H1 (cell line): ENCODE results near the gene TNFRSF1A. TPM values are rescaled to one million over a fixed set of nuclear protein-coding genes. Genes with fewer than 3 reads are reported as not detected.

Source experiments
- CTCF ChIA-PET: fragments of 300-600 bp; sonication (Branson Sonifier 250); formaldehyde crosslinking; loops from one replicate; lab custom pipeline; 2021; ENCODE audit not compliant: partially characterized antibody; lab: Charles Lee
- POLR2A ChIA-PET: fragments of 300-600 bp; sonication (Branson Sonifier 250); formaldehyde crosslinking; loops from one replicate; lab custom pipeline; 2021; ENCODE audit warnings: inconsistent platforms; ENCODE audit not compliant: partially characterized antibody; lab: Charles Lee
- DNase-seq, 2 experiments: peaks; one replicate each; pipeline versions ENCODE4 v3.0.0 to v3.0.0-alpha.2; 2010 to 2022; ENCODE audit warnings: low spot score in 2 of 2, low read depth in 1 of 2, mixed read lengths in 1 of 2
- FAIRE-seq: peaks from 2 replicates; lab custom pipeline; 2011; peaks lifted over from hg19 to GRCh38; lab: Jason Lieb, UNC
- H2AFZ ChIP-seq: 2 replicates; pipeline ENCODE4 v1.8.1; 2012; ENCODE audit warnings: low read length, inconsistent platforms
- H2AK5ac ChIP-seq: 2 replicates; pipeline ENCODE4 v1.6.1; 2013; ENCODE audit warnings: low read depth, low read length
- H2BK120ac ChIP-seq: replicated peaks from 2 replicates; pipeline ENCODE3; 2013; ENCODE audit warnings: low read depth, low read length, inconsistent platforms
- H2BK12ac ChIP-seq: 2 replicates; pipeline ENCODE4 v1.6.1; 2013; ENCODE audit warnings: low read depth, low read length
- H2BK15ac ChIP-seq: 2 replicates; pipeline ENCODE4 v1.6.1; 2013; ENCODE audit warnings: low read length
- H2BK20ac ChIP-seq: 2 replicates; pipeline ENCODE4 v1.6.1; 2013; ENCODE audit warnings: low read length
- H2BK5ac ChIP-seq: 2 replicates; pipeline ENCODE4 v1.6.1; 2013; ENCODE audit warnings: low read depth, low read length
- H3K14ac ChIP-seq: 2 replicates; pipeline ENCODE4 v1.6.1; 2013; ENCODE audit warnings: inconsistent platforms; ENCODE audit not compliant: insufficient read length
- H3K18ac ChIP-seq: 2 replicates; pipeline ENCODE4 v1.6.1; 2013; ENCODE audit warnings: low read length; ENCODE audit errors: extremely low read depth
- H3K23ac ChIP-seq: 2 replicates; pipeline ENCODE4 v1.6.1; 2013; ENCODE audit warnings: inconsistent platforms; ENCODE audit not compliant: insufficient read length
- H3K23me2 ChIP-seq: 2 replicates; pipeline ENCODE4 v1.6.1; 2013; ENCODE audit warnings: low read depth, low read length
- H3K27ac ChIP-seq: 2 replicates; pipeline ENCODE4 v1.6.1; 2011; ENCODE audit warnings: low read depth, low read length, inconsistent platforms
- H3K27me3 ChIP-seq, 4 experiments: replicated peaks in 1 of 4; 1 replicate in 1 of 4; 2 replicates in 3 of 4; pipeline versions ENCODE4 v1.6.1 to v1.8.1; 2011 to 2013; ENCODE audit warnings: low read length in 3 of 4, mild to moderate bottlenecking in 3 of 4, inconsistent platforms in 2 of 4, mixed read lengths in 2 of 4, moderate library complexity in 1 of 4; ENCODE audit not compliant: control insufficient read depth in 3 of 4, insufficient read depth in 3 of 4; ENCODE audit errors: extremely low read depth in 1 of 4
- H3K36me3 ChIP-seq, 4 experiments: 2 replicates each; pipeline versions ENCODE4 v1.6.1 to v1.8.1; 2011 to 2013; ENCODE audit warnings: mild to moderate bottlenecking in 4 of 4, low read length in 3 of 4, moderate library complexity in 2 of 4, control low read depth in 1 of 4, inconsistent platforms in 1 of 4; ENCODE audit not compliant: insufficient read depth in 4 of 4, control insufficient read depth in 2 of 4
- H3K4ac ChIP-seq: replicated peaks from 2 replicates; pipeline ENCODE3; 2013; ENCODE audit warnings: low read length, low read depth, mixed read lengths, inconsistent platforms; ENCODE audit not compliant: insufficient read length
- H3K4me1 ChIP-seq, 4 experiments: replicated peaks in 1 of 4; 1 replicate in 1 of 4; 2 replicates in 3 of 4; pipeline versions ENCODE4 v1.6.1 to v1.8.1; 2011 to 2013; ENCODE audit warnings: low read length in 3 of 4, inconsistent platforms in 2 of 4, mixed read lengths in 1 of 4; ENCODE audit not compliant: insufficient read depth in 4 of 4, control insufficient read depth in 3 of 4
- H3K4me2 ChIP-seq, 2 experiments: 2 replicates each; pipeline versions ENCODE4 v1.6.1 to v1.8.1; 2011 to 2013; ENCODE audit warnings: low read depth in 2 of 2, low read length in 2 of 2, control low read depth in 1 of 2, inconsistent platforms in 1 of 2, mild to moderate bottlenecking in 1 of 2; ENCODE audit not compliant: insufficient read depth in 1 of 2
- H3K4me3 ChIP-seq, 4 experiments: fragments of 200-600, 300-600 bp in 1 of 4; sonication (generic), shearing (Covaris generic), sonication (Bioruptor Twin) in 1 of 4; 2 replicates each; pipeline versions ENCODE4 v1.5.1 to v1.8.1; 2011 to 2016; ENCODE audit warnings: low read length in 4 of 4, low read depth in 3 of 4, control low read depth in 2 of 4, inconsistent platforms in 2 of 4, mild to moderate bottlenecking in 2 of 4, mixed read lengths in 1 of 4, moderate library complexity in 1 of 4; ENCODE audit not compliant: insufficient read depth in 2 of 4; ENCODE audit errors: extremely low read depth in 1 of 4
- H3K56ac ChIP-seq: replicated peaks from 2 replicates; pipeline ENCODE3; 2013; ENCODE audit warnings: low read depth, mild to moderate bottlenecking, mixed read lengths, low read length, inconsistent platforms; ENCODE audit not compliant: insufficient read length
- H3K79me1 ChIP-seq: 2 replicates; pipeline ENCODE4 v1.6.1; 2013; ENCODE audit warnings: low read depth, low read length, control low read depth
- H3K79me2 ChIP-seq, 2 experiments: 2 replicates each; pipeline versions ENCODE4 v1.6.1 to v1.8.1; 2012 to 2013; ENCODE audit warnings: low read length in 2 of 2, mild to moderate bottlenecking in 2 of 2, inconsistent platforms in 1 of 2; ENCODE audit not compliant: insufficient read depth in 2 of 2, control insufficient read depth in 1 of 2
- H3K9ac ChIP-seq, 4 experiments: replicated peaks in 1 of 4; 1 replicate in 1 of 4; 2 replicates in 3 of 4; pipeline versions ENCODE4 v1.6.1 to v1.8.1; 2011 to 2013; ENCODE audit warnings: low read depth in 3 of 4, low read length in 3 of 4, control low read depth in 2 of 4, mild to moderate bottlenecking in 2 of 4, moderate library complexity in 2 of 4, inconsistent platforms in 1 of 4; ENCODE audit errors: extremely low read depth in 1 of 4
- H3K9me3 ChIP-seq, 2 experiments: 2 replicates each; pipeline versions ENCODE4 v1.6.1 to v1.8.1; 2012 to 2013; ENCODE audit warnings: mild to moderate bottlenecking in 2 of 2, moderate library complexity in 2 of 2, control low read depth in 1 of 2, inconsistent platforms in 1 of 2, low read depth in 1 of 2, low read length in 1 of 2, mixed read lengths in 1 of 2; ENCODE audit not compliant: insufficient read depth in 2 of 2
- H4K20me1 ChIP-seq, 2 experiments: replicated peaks in 1 of 2; 2 replicates each; pipeline versions ENCODE3 to v1.8.1; 2011 to 2013; ENCODE audit warnings: inconsistent platforms in 2 of 2, low read length in 2 of 2, mild to moderate bottlenecking in 1 of 2; ENCODE audit not compliant: insufficient read depth in 2 of 2, control insufficient read depth in 1 of 2
- H4K5ac ChIP-seq: 2 replicates; pipeline ENCODE4 v1.6.1; 2013; ENCODE audit warnings: low read length, low read depth, mixed read lengths, inconsistent platforms; ENCODE audit not compliant: insufficient read length
- H4K8ac ChIP-seq: 2 replicates; pipeline ENCODE4 v1.8.0; 2013; ENCODE audit warnings: mild to moderate bottlenecking, moderate library complexity, low read length, inconsistent platforms; ENCODE audit not compliant: insufficient read depth; ENCODE audit errors: extremely low read depth
- H4K91ac ChIP-seq: replicated peaks from 2 replicates; pipeline ENCODE3; 2013; ENCODE audit warnings: low read length, mixed read lengths, inconsistent platforms; ENCODE audit not compliant: insufficient read length
- CREB1 ChIP-seq: IDR thresholded peaks from 2 replicates; pipeline ENCODE4 v1.6.1; 2012; ENCODE audit warnings: inconsistent platforms
- RNF2 ChIP-seq: fragments of 200-900, 300-1000 bp; sonication (generic); IDR thresholded peaks from 2 replicates; pipeline ENCODE4 v1.7.1; 2016; ENCODE audit warnings: borderline replicate concordance, low read depth, mild to moderate bottlenecking, antibody characterized with exemption, low read length; ENCODE audit not compliant: poor library complexity, severe bottlenecking; ENCODE audit errors: missing control alignments
- TBP ChIP-seq: IDR thresholded peaks from 2 replicates; pipeline ENCODE4 v1.6.1; 2011; ENCODE audit warnings: low read depth, low read length, improper control_type of control experiment
- WGBS, 2 experiments: shearing (Covaris generic) in 1 of 2; methylation state at CpG; one replicate each; pipeline versions ENCODE4 v1.1.6 to v1.1.7; 2013 to 2015; ENCODE audit warnings: low lambda C conversion rate in 2 of 2, mixed read lengths in 2 of 2, inconsistent platforms in 1 of 2, low coverage in 1 of 2, missing lambda C conversion rate in 1 of 2; ENCODE audit not compliant: insufficient replicate concordance in 2 of 2, insufficient coverage in 1 of 2, insufficient read length in 1 of 2; ENCODE audit errors: extremely low coverage in 1 of 2, missing lambda C conversion rate in 1 of 2; 5-methylcytosine and 5-hydroxymethylcytosine counted together
- polyA plus RNA-seq, 7 experiments: library from polyadenylated mRNA; depleted of rRNA in 3 of 7; stranded (reverse) in 5 of 7; unstranded in 2 of 7; fragments of >200 nt in 5 of 7; fragments of 200-250 nt in 2 of 7; gene quantifications; 1 replicate in 5 of 7; 2 replicates in 1 of 7; 4 replicates in 1 of 7; pipeline versions ENCODE4 v1.2.1 to v1.2.3, GENCODE V29; 2011 to 2013; ENCODE audit warnings: missing spikeins in 2 of 7, mixed read lengths in 2 of 7
- total RNA-seq: library from RNA; stranded (reverse); fragmentation: NEBNext Ultra II Directional; extraction: Animal tissue kit (Norgen Biotek cat#: 25700); gene quantifications from 2 replicates; pipeline ENCODE4 v1.2.1, GENCODE V29; 2021

The TNFRSF1A gene
- total and polyA plus RNA-seq, 2 of the 8 experiments (the other 6 are each of a cell fraction or from before 2014, with no cell fraction given) = 28.7 to 42.1 TPM

DNA sequence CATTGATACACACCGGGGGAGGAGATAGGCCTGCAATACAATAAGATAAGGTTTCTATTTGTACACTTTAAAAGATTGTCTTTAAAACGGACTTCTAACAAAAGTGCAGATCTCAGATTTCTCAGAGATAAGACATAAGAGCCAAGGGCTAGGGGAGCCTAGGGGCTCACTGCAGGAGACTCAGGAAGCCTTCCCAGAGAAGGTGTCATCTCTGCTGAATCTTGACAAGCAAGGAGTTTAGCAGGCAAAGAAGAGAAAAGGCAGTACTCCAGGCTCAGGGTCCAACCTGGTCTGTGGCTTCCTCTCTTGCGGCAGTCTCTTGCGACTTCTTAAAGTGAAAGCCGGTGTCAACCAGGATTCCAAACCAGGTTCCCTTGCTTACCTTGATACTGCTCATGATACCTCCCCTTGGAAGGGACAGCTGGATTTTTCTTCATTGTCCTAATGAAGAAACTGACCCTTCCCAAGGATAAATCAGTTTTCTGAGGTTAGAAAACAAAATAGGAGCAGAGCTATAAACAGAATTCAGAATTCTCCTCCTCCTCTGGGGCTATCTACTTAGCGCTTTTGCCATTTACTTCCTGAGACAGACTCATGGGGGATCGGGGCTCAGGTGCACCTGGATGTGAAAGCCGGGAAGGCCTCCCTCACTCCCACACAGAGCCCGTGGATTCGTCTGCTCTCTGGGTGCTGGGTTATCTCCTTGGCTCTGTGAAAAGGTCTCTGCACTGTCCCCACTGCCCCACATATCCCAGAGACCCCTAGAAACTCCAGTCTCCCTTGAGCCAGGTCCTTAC is 35.2 kb upstream of the TNFRSF1A start:
- CTCF ChIA-PET = interaction anchor here (0.7 to 1.0 kb wide), 3 partner anchors 51 to 88 kb away, joined by 3 to 5 read pairs (median 5); no protein-coding TSS in a partner anchor
- peaks cover 0 to 3% of the 10 kb centered on the region in 2 experiments for H4K20me1 ChIP-seq
- peak overlapping the region; percentile 24 for H4K5ac ChIP-seq
- FAIRE-seq = no peak
- no peak overlapping the region for H2AFZ ChIP-seq
- H3K23me2 ChIP-seq = peaks cover 33% of the 10 kb centered on the region
- peaks cover 5 to 47% (median 33%) of the 10 kb centered on the region in 4 experiments for H3K4me1 ChIP-seq
- no peak overlapping the region for H4K8ac ChIP-seq
- H3K23ac ChIP-seq = no peak overlapping the region
- H3K27ac ChIP-seq = peak overlapping the region; percentile 92
- H4K91ac ChIP-seq = peak overlapping the region; percentile 91
- H3K79me1 ChIP-seq = peaks cover 9% of the 10 kb centered on the region
- peak overlapping the region; percentile 84 for H2AK5ac ChIP-seq
- H3K4ac ChIP-seq = peak overlapping the region; percentile 3
- peak overlapping the region; percentile 88 for H2BK20ac ChIP-seq
- no peaks in the 10 kb centered on the region for H3K36me3 ChIP-seq
- peak overlapping the region in 3 of 4 experiments; percentile 25 to 71 (median 36); a peak in 3 of 7 replicates for H3K9ac ChIP-seq
- H3K27me3 ChIP-seq = peaks cover 0 to 3% (median 0%) of the 10 kb centered on the region in 4 experiments; a peak in 2 of 7 replicates
- no peak for TF ChIP-seq RNF2
- TF ChIP-seq CREB1 = no peak
- TF ChIP-seq TBP = no peak
- TF ChIP-seq, all 59 proteins: peak for 0
- no peak overlapping the region for H3K14ac ChIP-seq
- 63% methylated on average over 10 of the region's 10 CpGs; no CpG with 5 or more reads in 1 of the 2 experiments for WGBS, 2 experiments
- H2BK15ac ChIP-seq = peak overlapping the region; percentile 90; the same call in 1 of the 2 replicates
- H3K4me3 ChIP-seq = peak overlapping the region in 2 of 4 experiments; percentile 12 to 72; a peak in 3 of 8 replicates
- no peaks in the 10 kb centered on the region for H3K9me3 ChIP-seq
- H2BK120ac ChIP-seq = peak overlapping the region; percentile 14
- H2BK12ac ChIP-seq = peak overlapping the region; percentile 99; the same call in 1 of the 2 replicates
- DNase-seq = no peak
- H3K79me2 ChIP-seq = peaks cover 13 to 31% of the 10 kb centered on the region in 2 experiments
- H3K18ac ChIP-seq = peak overlapping the region; percentile 91
- H3K56ac ChIP-seq = no peak overlapping the region
- H3K4me2 ChIP-seq = peak overlapping the region; percentile 91 to 100
- H2BK5ac ChIP-seq = peak overlapping the region; percentile 100
- POLR2A ChIA-PET = interaction anchor here (1.1 to 17.2 kb wide), 7 partner anchors 11 to 159 kb away, joined by 3 to 259 read pairs (median 36); partner anchors contain the start of genes GAPDH and TNFRSF1A
